Skeletal muscle tissue (tissue), 4 donors: ENCODE results near the gene FIZ1. TPM values are rescaled to one million over a fixed set of nuclear protein-coding genes. Genes with fewer than 3 reads are reported as not detected.

ENCODE experiments used
- H3K27ac ChIP-seq: one replicate; pipeline ENCODE4 v1.7.0; 2013; ENCODE audit warnings: mild to moderate bottlenecking, low read depth, low read length, inconsistent platforms
- H3K27me3 ChIP-seq, 3 donors: one replicate each; pipeline ENCODE4 v1.7.0; 2013; ENCODE audit warnings: low read length in 3 of 3; ENCODE audit not compliant: control insufficient read depth in 3 of 3, insufficient read depth in 3 of 3
- H3K36me3 ChIP-seq, 3 donors: one replicate each; pipeline ENCODE4 v1.7.0; 2013; ENCODE audit warnings: low read length in 3 of 3; ENCODE audit not compliant: control insufficient read depth in 3 of 3, insufficient read depth in 3 of 3
- H3K4me1 ChIP-seq, 3 donors: one replicate each; pipeline ENCODE4 v1.7.0; 2013; ENCODE audit warnings: low read length in 3 of 3, mild to moderate bottlenecking in 3 of 3; ENCODE audit not compliant: control insufficient read depth in 3 of 3, insufficient read depth in 3 of 3
- H3K4me3 ChIP-seq, 3 donors: one replicate each; pipeline ENCODE4 v1.7.0; 2013; ENCODE audit warnings: low read length in 3 of 3
- H3K9ac ChIP-seq, 3 donors: one replicate each; pipeline ENCODE4 v1.7.0; 2013; ENCODE audit warnings: low read length in 3 of 3, mild to moderate bottlenecking in 3 of 3, moderate library complexity in 2 of 3, low read depth in 1 of 3
- H3K9me3 ChIP-seq, 3 donors: one replicate each; pipeline ENCODE4 v1.7.0; 2013; ENCODE audit warnings: low read length in 3 of 3; ENCODE audit not compliant: control insufficient read depth in 3 of 3
- total RNA-seq: library from RNA; depleted of rRNA; stranded (reverse); fragments of >200 nt; gene quantifications from one replicate; pipeline ENCODE4 v1.2.3, GENCODE V29; 2014
- donor health status: Osteomylitis.

The FIZ1 gene
- total RNA-seq, 1 donor from 2014 or later, result under 0.01 TPM

DNA sequence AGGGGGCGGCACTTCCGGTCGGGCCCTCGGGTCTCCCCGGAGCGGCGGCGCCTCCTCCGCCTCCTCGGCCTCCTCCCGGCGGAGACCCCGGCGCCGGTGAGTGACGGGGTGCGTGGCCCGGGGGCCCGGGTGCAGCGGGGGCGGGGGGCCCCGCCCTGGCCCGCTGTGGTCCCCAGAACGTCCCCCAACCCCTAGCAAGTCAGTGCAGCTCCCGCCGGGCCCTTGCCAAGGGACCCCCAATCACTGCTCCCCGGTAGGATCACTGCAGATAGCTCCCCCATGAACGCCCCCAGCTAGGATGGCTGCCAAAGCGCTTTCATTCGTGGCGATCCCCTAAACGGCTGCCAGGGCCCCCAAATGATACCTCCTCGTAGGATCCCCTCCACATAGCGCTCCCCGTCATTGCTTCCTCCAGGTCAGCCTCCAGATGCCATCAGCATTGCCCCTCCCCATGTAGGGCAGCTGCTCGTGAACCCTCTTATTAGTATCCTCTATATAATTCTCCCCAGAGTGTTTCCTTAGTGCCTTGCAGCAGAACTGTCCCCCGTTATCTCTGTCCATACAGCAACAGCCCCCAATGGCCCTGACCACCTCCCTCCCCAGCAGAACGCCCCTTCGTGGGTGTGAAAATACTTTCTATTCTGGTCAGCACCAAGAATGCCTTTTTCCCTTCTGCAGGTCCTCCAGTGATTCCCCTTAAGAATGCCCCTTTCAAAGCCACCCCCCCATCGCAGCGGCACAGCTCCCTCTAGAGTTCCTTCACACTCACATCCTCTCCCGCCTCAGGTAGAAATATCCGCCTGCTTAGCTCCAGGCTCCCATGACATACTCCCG is 6.5 kb upstream of the FIZ1 start, which contains the start of gene ZNF865:
Gene ZNF865, plus strand, starts transcription at position 11 of the 834 bp plus-strand sequence. CDS start 7,972 bp downstream, outside the sequence.
- no peaks in the 10 kb centered on the region for H3K9me3 ChIP-seq
- H3K27ac ChIP-seq, result peak within 1 kb of the TSS; percentile 92
- peaks cover 37 to 47% (median 41%) of the 10 kb centered on the region in 3 donors for H3K4me1 ChIP-seq
- H3K36me3 ChIP-seq, result peaks cover 3 to 18% (median 17%) of the 10 kb centered on the region in 3 donors
- no peaks in the 10 kb centered on the region for H3K27me3 ChIP-seq
- peak within 1 kb of the TSS; percentile 92 to 97 (median 93) for H3K4me3 ChIP-seq
- peak within 1 kb of the TSS; percentile 96 to 99 (median 98) for H3K9ac ChIP-seq

DNA sequence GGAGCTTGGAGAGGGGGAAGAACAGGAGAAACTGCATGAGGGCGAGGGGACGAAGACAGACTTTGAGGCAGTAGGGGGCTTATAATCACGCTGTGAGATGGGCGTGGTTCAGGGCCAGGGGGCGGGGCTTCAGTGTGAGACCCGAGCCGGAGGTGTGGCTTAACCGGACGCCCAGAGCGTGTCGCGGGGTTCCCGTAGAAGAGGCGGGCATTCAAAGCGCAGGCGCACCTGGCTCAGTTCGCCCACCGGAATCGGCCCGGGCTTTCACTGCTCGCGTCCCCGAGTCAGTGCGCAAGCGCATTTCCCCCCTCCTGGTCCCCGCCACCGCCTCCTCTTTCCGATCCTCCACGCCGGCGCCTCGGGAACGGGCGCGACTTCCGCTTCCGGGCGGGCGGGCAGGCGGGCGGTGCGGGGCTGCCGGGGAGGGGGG is 5.9 kb upstream of the FIZ1 start:
- H3K27me3 ChIP-seq, result no peaks in the 10 kb centered on the region
- peaks cover 33 to 44% (median 39%) of the 10 kb centered on the region in 3 donors for H3K4me1 ChIP-seq
- H3K9me3 ChIP-seq, result no peaks in the 10 kb centered on the region
- H3K9ac ChIP-seq, result peak overlapping the region in 2 of 3 donors; percentile 51 to 99
- peak overlapping the region; percentile 92 for H3K27ac ChIP-seq
- peak overlapping the region; percentile 75 to 79 (median 76) for H3K4me3 ChIP-seq
- H3K36me3 ChIP-seq, result peaks cover 0 to 18% (median 17%) of the 10 kb centered on the region in 3 donors

DNA sequence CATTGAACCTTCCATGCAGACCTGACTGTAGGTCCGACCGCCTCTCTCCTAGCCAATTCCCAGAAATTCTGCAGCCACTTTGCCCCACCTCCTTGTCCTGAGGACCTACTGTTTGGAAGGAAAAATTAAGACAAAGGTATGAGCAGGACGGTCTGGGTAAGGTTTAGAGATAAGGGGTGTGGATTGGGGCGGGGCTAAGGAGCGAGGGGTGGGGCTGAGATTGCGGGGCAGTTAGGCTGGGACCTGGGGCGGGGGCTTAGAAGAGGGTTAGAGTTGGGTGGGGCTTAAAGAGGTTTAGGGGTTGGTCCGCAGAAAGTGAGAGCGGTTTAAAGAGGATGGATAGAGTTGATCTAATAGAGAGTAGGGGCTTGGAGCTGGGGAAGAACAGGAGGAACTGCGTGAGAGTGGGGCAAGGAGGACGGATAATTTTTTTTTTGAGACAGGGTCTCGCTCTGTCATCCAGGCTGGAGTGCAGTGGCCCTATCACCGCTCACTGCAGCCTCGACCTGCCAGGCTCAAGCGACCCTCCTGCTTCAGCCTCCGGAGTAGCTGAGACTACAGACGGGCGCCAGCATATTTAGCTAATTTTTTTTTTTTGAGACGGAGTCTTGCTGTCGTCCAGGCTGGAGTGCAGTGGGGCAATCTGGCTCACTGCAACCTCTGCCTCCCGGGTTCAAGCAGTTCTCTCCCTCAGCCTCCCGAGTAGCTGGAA is 4.4 kb upstream of the FIZ1 start:
- Histone ChIP-seq H3K9me3 (no peaks in the 10 kb centered on the region), H3K27ac (no peak overlapping the region), H3K9ac (no peak overlapping the region), H3K4me1 (peaks cover 31 to 35% (median 32%) of the 10 kb centered on the region in 3 donors), H3K4me3 (no peak overlapping the region), H3K36me3 (peaks cover 0 to 7% (median 4%) of the 10 kb centered on the region in 3 donors), H3K27me3 (no peaks in the 10 kb centered on the region)

DNA sequence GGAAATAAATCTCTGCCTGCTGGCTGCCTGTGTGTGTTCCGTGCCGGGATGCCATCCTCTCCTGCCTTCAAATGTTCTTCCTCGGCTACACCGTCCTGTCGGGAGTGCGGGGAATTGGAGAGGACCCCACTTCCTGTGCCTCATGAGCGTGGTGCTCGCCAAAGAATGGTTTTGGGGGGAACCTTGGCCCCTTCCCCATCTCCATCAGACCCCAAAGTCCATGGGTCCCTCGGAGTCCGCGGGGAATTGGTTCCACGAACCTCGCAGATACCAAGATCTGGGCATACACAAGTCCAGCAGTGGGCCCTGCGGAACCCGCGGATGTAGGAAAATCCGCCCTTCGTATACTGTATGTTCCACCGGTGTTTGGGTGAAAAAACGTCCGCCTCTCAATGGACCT is 3.8 kb upstream of the FIZ1 start:
- H3K27ac ChIP-seq, result no peak overlapping the region
- H3K36me3 ChIP-seq, result peaks cover 0 to 4% (median 2%) of the 10 kb centered on the region in 3 donors
- no peaks in the 10 kb centered on the region for H3K27me3 ChIP-seq
- no peak overlapping the region for H3K4me3 ChIP-seq
- H3K4me1 ChIP-seq, result peaks cover 34 to 35% (median 34%) of the 10 kb centered on the region in 3 donors
- no peaks in the 10 kb centered on the region for H3K9me3 ChIP-seq
- no peak overlapping the region for H3K9ac ChIP-seq

DNA sequence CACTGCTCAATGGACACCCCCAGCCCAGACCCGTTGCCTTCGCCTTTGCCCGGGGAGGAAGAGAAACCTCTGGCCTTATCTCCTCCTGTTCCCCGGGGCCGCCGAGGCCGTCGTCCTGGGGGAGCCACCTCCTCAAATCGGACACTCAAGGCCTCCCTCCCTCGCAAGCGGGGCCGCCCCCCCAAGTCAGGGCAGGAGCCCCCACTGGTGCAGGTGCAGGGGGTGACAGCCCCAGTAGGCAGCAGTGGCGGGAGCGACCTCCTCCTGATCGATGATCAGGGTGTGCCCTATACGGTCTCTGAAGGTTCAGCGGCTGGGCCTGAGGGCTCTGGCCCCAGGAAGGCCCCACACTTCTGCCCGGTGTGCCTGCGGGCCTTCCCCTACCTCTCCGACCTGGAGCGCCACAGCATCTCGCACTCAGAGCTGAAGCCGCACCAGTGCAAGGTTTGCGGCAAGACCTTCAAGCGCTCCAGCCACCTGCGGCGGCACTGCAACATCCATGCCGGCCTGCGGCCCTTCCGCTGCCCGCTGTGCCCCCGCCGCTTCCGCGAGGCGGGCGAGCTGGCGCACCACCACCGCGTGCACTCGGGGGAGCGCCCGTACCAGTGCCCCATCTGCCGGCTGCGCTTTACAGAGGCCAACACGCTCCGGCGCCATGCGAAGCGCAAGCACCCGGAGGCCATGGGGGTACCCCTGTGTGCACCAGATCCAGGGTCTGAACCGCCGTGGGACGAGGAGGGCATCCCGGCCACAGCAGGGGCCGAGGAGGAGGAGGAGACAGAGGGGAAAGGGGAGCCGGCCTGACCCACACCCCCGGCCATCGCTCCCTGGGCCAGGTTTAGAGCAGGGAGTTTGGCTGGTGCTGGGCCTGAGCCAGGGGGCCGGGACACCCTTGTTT is 3.0 kb upstream of the FIZ1 start:
- Histone ChIP-seq H3K36me3 (peaks cover 0 to 4% (median 1%) of the 10 kb centered on the region in 3 donors), H3K27me3 (no peaks in the 10 kb centered on the region), H3K9me3 (no peaks in the 10 kb centered on the region), H3K4me3 (no peak overlapping the region), H3K27ac (no peak overlapping the region), H3K4me1 (peaks cover 26 to 34% (median 31%) of the 10 kb centered on the region in 3 donors), H3K9ac (no peak overlapping the region)

DNA sequence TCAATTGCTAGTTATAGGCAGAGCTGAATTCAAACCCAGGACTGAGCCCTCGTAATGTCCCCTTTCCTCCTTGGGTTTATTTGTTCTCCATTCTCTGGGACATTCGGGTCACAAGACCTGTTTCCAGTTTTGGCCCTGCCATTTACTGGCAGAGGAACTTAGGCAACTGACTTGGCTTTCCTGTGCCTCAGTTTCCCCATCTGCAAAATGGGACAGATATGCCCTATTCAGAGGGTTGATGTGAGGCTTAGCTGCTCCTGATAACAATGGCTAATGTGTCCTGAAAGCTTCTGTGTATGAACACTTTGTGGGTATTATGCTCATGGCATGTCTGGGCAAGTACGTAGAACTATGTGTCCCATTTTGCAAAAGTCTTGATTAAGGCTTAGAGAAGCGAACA is 1.8 kb upstream of the FIZ1 start:
- H3K4me1 ChIP-seq, result peaks cover 18 to 23% (median 18%) of the 10 kb centered on the region in 3 donors
- H3K27me3 ChIP-seq, result no peaks in the 10 kb centered on the region
- H3K36me3 ChIP-seq, result peaks cover 4 to 7% (median 6%) of the 10 kb centered on the region in 3 donors
- H3K4me3 ChIP-seq, result peak overlapping the region; percentile 72 to 79 (median 77)
- H3K9me3 ChIP-seq, result no peaks in the 10 kb centered on the region
- peak overlapping the region; percentile 75 to 87 (median 77) for H3K9ac ChIP-seq
- peak overlapping the region; percentile 98 for H3K27ac ChIP-seq

DNA sequence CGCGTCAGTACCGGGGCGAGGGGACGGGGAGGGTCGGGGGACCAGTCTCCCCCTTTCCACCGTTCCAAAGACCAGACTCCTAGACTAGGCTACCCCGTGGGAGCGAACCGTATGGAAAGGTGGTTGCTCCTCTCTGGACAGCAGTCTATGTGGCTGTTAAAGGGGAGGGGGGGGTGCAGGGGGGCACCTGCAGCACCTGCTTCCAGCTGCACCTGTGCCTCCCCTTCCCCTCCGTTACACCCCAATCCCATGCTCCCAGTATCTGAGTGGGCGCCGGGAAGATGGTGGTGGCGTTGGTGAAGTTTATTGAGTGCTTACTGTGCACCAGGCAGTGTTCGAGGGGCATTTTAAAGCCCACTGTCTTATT is 1.3 kb upstream of the FIZ1 start:
- Histone ChIP-seq H3K36me3 (peaks cover 5 to 11% (median 10%) of the 10 kb centered on the region in 3 donors), H3K4me1 (peaks cover 17 to 22% (median 19%) of the 10 kb centered on the region in 3 donors), H3K27me3 (no peaks in the 10 kb centered on the region), H3K27ac (peak overlapping the region; percentile 98), H3K9me3 (no peaks in the 10 kb centered on the region), H3K9ac (peak overlapping the region; percentile 75 to 87 (median 77)), H3K4me3 (peak overlapping the region; percentile 72 to 79 (median 77))

DNA sequence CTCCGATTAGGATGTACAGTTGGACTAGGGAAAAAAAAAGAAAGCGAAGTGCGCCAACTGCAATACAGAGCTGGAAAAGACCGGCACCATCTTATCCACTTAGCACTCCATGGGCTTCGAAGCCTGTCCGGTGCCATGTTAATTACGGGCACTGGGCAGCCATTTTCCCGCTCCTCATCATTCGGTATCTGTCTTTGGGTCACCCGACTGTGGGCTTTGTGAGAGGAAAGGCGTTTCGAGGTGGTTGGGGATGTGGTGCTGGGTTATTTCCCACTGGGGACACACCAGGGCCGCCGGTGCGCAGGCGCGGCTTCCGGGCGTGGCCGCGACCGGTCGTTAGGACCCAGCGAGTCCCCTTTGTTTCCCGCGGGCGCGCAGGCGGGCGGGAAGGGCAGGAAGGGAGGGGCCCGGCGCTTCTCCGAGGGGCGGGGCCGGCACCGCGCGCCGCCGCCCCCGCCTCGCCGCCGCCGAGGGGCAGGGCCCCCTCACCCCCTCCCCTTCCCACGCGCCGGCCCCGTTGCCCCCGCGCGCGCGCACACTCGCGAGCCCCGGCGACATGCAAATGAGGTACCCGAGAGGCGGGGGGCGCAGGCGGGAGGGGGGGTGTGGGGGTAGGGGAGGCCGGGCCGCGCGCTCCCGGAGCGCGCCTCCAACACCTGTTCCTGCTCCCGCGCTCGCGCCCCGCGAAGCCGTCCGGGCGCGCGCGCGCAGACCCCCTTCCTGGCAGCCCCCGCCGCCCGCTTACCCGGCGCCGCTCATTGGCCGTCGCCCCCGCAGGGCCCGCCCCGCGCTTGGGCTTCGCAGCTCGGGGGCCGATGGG is 735 bp upstream of the FIZ1 start, which contains the start of gene ZNF524:
Gene ZNF524, plus strand, starts transcription at position 447 of the 820 bp plus-strand sequence. CDS start 1,825 bp downstream, outside the sequence.
- H3K9me3 ChIP-seq, result no peaks in the 10 kb centered on the region
- H3K4me3 ChIP-seq, result peak within 1 kb of the TSS; percentile 79 to 95 (median 93)
- H3K4me1 ChIP-seq, result peaks cover 17 to 26% (median 19%) of the 10 kb centered on the region in 3 donors
- peak within 1 kb of the TSS; percentile 93 to 95 (median 94) for H3K9ac ChIP-seq
- no peaks in the 10 kb centered on the region for H3K27me3 ChIP-seq
- H3K36me3 ChIP-seq, result peaks cover 5 to 16% (median 13%) of the 10 kb centered on the region in 3 donors
- peak within 1 kb of the TSS; percentile 98 for H3K27ac ChIP-seq
